ENCODE measurements around the gene PIK3CG.
"Not testable (repeated sequence)": the region's sequence is repeated elsewhere in the genome, so short reads cannot be mapped to it uniquely, and the experiment has no call there.

GRCh38 chr7:106898967-106899366 lies 33.9 kb downstream of the PIK3CG start:
- TF ChIP-seq CTCF (IDR thresholded peaks at IDR 0.05; ENCODE audit: low read depth, low read length); POLR2A (IDR thresholded peaks at IDR 0.05; ENCODE audit: extremely low read depth, insufficient read length): not testable (repeated sequence)
